C4-2B (cell line): Measurements from ENCODE around the gene FNDC1.

Source experiments
- H3K27ac ChIP-seq: fragments of 450-650 bp; 2 replicates; pipeline ENCODE4 v1.5.1; 2017
- ZFX ChIP-seq: fragments of 450-650 bp; IDR thresholded peaks from 2 replicates; pipeline ENCODE4 v1.6.1; 2017
- TF ChIP-seq, protein P1 (sequence below): fragments of 450-650 bp; conservative IDR thresholded peaks from 2 replicates; pipeline ENCODE4 v1.5.1; 2017; ENCODE audit warnings: mild to moderate bottlenecking

The FNDC1 gene

DNA sequence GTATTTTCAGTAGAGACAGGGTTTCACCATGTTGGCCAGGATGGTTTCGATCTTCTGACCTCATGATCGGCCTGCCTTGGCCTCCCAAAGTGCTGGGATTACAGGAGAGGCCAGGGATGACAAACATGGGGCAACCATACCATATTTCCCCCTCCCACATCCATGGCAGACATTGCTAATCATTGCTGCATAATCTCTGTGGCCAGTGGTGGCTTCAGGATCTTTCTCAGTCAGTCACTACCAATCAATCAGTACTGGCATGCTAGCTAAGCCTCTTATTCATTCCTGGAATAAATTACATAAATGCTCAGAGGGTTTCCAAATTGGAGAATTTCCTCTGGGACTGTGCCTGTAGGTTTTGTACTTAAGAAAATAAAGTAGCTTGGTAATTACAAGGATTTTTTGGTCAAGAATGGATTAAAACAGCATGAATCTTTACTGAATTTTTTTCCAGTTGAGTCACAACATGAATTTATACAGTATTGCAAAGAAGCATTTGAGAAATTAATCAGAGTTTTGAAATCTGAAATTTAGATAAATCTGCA is 138.1 kb downstream of the FNDC1 start:
- no peak for TF ChIP-seq ZFX
- TF ChIP-seq, protein P1, sequence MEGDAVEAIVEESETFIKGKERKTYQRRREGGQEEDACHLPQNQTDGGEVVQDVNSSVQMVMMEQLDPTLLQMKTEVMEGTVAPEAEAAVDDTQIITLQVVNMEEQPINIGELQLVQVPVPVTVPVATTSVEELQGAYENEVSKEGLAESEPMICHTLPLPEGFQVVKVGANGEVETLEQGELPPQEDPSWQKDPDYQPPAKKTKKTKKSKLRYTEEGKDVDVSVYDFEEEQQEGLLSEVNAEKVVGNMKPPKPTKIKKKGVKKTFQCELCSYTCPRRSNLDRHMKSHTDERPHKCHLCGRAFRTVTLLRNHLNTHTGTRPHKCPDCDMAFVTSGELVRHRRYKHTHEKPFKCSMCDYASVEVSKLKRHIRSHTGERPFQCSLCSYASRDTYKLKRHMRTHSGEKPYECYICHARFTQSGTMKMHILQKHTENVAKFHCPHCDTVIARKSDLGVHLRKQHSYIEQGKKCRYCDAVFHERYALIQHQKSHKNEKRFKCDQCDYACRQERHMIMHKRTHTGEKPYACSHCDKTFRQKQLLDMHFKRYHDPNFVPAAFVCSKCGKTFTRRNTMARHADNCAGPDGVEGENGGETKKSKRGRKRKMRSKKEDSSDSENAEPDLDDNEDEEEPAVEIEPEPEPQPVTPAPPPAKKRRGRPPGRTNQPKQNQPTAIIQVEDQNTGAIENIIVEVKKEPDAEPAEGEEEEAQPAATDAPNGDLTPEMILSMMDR = no peak
- no peak overlapping the region for H3K27ac ChIP-seq

DNA sequence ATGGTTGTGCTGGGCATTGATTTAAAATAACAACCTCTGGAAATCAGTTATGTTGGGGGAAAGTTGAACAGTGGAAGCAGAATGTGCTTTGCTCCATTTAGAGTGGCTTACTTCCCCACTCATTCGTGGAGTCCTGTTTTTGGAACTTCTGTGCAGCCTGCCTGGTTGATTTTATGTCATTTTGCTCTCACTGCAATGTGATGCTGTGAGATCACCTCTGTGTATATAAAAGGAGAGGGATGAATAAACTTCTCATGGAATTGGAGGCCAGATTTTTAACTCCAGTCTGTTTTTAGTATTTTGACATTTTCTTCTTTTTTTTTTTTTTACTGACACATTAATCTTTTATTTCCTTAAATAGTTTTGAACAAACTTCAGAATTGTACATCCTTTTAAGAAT is 139.0 kb downstream of the FNDC1 start:
- H3K27ac ChIP-seq = no peak overlapping the region
- TF ChIP-seq, protein P1 = no peak
- TF ChIP-seq ZFX = no peak

DNA sequence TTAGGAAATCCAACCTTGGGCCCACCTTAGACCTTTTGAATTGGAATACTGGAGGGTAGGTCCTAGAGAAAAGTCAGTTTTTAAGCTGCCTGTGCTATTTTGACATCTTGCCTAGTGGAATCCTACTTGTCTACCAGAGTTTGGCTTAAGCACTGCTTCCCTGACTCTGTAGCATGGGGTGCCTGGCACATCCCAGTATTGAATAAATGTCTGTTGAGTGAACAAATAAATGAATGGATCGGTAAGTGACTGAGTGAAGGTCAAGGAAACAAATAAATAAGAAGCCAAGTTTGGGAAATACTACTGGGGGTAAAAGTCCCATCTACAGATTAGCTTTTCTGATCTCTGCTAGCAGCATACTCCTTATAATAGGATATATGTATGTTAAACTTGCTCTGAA is 140.5 kb downstream of the FNDC1 start:
- TF ChIP-seq ZFX = no peak
- TF ChIP-seq, protein P1 = no peak
- H3K27ac ChIP-seq = no peak overlapping the region

DNA sequence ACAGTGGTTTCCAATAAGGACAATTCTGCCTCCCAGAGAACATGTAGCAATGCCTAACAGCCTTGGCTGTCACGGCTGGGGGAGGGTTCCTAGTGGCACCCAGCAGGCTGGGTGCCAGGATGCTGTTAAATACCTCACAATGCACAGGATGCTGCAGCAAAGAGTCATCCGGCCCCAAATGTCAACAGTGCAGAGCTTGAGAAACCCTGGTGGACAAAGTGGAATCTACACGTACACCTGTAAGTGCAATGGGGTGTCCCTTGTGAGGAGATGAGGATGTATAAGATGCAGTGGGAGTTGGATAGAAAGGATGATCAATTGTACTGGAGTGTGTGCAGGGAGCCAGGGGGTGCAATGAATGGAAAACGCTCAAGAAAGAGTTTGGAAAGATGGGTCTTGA is 142.4 kb downstream of the FNDC1 start:
- no peak for TF ChIP-seq ZFX
- TF ChIP-seq, protein P1 = no peak
- H3K27ac ChIP-seq = no peak overlapping the region

DNA sequence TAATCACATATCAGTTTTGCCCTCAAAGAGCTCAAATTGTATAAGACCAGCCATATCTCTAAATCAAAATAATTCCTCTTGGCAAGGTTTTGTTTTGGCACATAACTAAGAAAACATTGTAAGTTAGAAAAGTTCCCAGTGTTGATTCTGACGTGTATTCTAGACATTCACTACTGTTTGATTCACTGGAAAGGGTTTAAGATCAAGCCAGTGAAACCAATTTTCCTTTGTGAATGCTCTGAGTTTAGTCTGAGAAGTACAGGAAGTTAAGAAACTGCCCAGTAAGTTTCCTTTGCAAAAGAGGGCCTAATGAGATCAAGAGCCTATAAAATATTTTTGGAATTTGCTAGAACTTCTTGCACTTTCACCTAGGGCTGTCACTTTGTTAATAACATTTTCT is 143.0 kb downstream of the FNDC1 start:
- no peak for TF ChIP-seq ZFX
- TF ChIP-seq, protein P1 = no peak
- H3K27ac ChIP-seq = no peak overlapping the region

DNA sequence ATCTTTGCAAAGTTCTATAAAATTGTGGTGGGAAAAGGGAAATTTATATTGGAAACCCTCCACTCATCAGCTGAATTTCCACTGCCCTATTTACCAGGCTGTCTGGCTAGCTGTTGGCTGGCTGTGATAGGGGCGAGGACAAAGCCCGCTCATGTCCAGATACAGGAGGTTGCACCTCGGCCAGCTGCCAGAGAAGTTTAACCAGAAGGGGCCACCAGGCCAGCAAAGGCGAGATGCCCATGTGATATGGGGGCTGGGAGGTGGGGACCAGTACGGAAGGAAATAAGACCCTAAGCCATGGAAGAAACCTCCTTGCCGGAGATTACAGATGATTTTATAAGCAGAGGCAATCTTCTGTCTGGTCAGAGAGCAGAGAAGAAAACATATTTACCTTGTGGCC is 143.8 kb downstream of the FNDC1 start:
- no peak overlapping the region for H3K27ac ChIP-seq
- TF ChIP-seq ZFX = no peak
- TF ChIP-seq, protein P1 = no peak

DNA sequence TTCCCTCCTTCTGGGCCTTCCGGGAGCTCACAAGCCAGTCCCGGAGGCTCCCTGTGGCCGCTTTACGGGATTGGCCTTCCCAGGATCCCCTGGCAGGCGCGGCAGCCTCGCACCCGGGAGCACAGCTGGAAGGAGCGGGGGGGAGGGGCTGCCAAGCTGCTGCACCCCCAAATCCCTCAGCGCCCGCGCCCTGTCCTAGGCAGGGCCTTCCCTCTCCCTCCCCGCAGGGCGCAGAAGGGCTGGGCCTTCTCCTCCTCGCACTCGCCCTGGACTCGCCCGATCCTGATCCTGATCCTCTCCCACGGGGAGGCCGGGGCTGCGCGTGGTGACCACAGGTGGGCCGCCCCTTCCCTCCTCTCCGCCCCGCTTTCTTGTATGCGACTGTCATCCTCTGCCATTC is 146.4 kb downstream of the FNDC1 start:
- TF ChIP-seq, protein P1 = no peak
- no peak for TF ChIP-seq ZFX
- H3K27ac ChIP-seq = no peak overlapping the region
